Stimulated activated CD4-positive, alpha-beta T cell treated with anti-CD3 and anti-CD28 coated beads, Interleukin-2, amount 100 ng/mL, for 4 hours (primary cell): ENCODE data around the gene ATP2B2.
"Not testable (repeated sequence)": the region's sequence is repeated elsewhere in the genome, so short reads cannot be mapped to it uniquely, and the experiment has no call there.

Source experiments
- DNase-seq: peaks from one replicate; pipeline ENCODE4 v3.0.0-alpha.2; 2020; ENCODE audit warnings: low read depth

Gene ATP2B2

GRCh38 chr3:10299679-10300078 is 205.7 kb downstream of the ATP2B2 start:
- DNase-seq = no peak

- DNase-seq = no peak
These were observed 206.2 kb downstream of the ATP2B2 start for GRCh38 chr3:10299175-10299574.

- DNase-seq = not testable (repeated sequence)
These were observed 207.3 kb downstream of the ATP2B2 start for GRCh38 chr3:10298064-10298463.

- DNase-seq = no peak
These were observed 211.3 kb downstream of the ATP2B2 start for GRCh38 chr3:10294030-10294586.

- DNase-seq = no peak
These were observed 212.6 kb downstream of the ATP2B2 start, which contains the start of gene GHRL for GRCh38 chr3:10292505-10293419. Gene GHRL (minus strand): TSS chr3:10292947. CDS start chr3:10290180, 2,767 bp downstream.

GRCh38 chr3:10291641-10292040 is 213.7 kb downstream of the ATP2B2 start:
- no peak for DNase-seq

GRCh38 chr3:10290481-10291176 is 214.8 kb downstream of the ATP2B2 start:
- DNase-seq = no peak

GRCh38 chr3:10289787-10290355 is 215.5 kb downstream of the ATP2B2 start:
- no peak for DNase-seq

- DNase-seq = no peak
These were observed 216.3 kb downstream of the ATP2B2 start for GRCh38 chr3:10289077-10289476.

GRCh38 chr3:10288575-10288960 is 216.8 kb downstream of the ATP2B2 start:
- no peak for DNase-seq

GRCh38 chr3:10287936-10288574 is 217.3 kb downstream of the ATP2B2 start:
- DNase-seq = no peak

- no peak for DNase-seq
These were observed 218.6 kb downstream of the ATP2B2 start for GRCh38 chr3:10286596-10287295.

GRCh38 chr3:10286133-10286524 is 219.3 kb downstream of the ATP2B2 start:
- DNase-seq = no peak

- no peak for DNase-seq
These were observed 219.9 kb downstream of the ATP2B2 start for GRCh38 chr3:10285272-10286132.

- DNase-seq = peak; percentile 18
These were observed 220.9 kb downstream of the ATP2B2 start for GRCh38 chr3:10284496-10284895.

GRCh38 chr3:10283638-10284037 is 221.7 kb downstream of the ATP2B2 start:
- no peak for DNase-seq

GRCh38 chr3:10281951-10282350 is 223.4 kb downstream of the ATP2B2 start:
- peak; percentile 19 for DNase-seq

GRCh38 chr3:10280571-10280970 is 224.8 kb downstream of the ATP2B2 start:
- no peak for DNase-seq

GRCh38 chr3:10280177-10280529 is 225.2 kb downstream of the ATP2B2 start:
- no peak for DNase-seq

- DNase-seq = no peak
These were observed 225.8 kb downstream of the ATP2B2 start for GRCh38 chr3:10279384-10280176.
